ENCODE measurements around the gene FAT1.

DNA sequence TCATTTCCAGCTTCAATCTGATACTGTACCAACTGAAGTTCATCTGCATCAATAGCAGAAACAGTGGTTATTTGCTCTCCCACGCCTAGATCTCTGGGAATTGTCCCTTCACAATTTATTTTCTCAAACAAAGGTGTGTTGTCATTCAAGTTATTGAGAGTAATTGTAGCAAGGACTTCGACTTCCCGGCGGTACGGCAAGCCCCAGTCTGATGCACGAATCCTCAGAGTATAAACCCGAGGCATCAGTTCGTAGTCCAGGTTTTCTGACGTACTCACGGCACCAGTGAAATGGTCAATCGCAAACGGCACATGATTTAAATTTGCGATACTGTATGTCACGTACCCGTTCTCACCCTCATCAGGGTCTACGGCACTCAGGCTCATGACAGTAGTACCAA lies 15.7 kb downstream of the FAT1 start:
- no peak for TF ChIP-seq POLR2A (IDR thresholded peaks at IDR 0.05)
- TF ChIP-seq, protein P1, sequence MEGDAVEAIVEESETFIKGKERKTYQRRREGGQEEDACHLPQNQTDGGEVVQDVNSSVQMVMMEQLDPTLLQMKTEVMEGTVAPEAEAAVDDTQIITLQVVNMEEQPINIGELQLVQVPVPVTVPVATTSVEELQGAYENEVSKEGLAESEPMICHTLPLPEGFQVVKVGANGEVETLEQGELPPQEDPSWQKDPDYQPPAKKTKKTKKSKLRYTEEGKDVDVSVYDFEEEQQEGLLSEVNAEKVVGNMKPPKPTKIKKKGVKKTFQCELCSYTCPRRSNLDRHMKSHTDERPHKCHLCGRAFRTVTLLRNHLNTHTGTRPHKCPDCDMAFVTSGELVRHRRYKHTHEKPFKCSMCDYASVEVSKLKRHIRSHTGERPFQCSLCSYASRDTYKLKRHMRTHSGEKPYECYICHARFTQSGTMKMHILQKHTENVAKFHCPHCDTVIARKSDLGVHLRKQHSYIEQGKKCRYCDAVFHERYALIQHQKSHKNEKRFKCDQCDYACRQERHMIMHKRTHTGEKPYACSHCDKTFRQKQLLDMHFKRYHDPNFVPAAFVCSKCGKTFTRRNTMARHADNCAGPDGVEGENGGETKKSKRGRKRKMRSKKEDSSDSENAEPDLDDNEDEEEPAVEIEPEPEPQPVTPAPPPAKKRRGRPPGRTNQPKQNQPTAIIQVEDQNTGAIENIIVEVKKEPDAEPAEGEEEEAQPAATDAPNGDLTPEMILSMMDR (IDR thresholded peaks at IDR 0.05): no peak
- TF ChIP-seq POLR2AphosphoS5 (IDR thresholded peaks at IDR 0.05; ENCODE audit: insufficient read depth in 1 of 2, low read depth in 1 of 2): no peak
